GM19324 (cell line): ENCODE results near the gene OLFML3.

Experiments used
- ATAC-seq: cut with Tn5 transposase; IDR thresholded peaks from one replicate; pipeline ENCODE4 v1.9.1; 2021; ENCODE audit warnings: mild to moderate bottlenecking, moderate library complexity; ENCODE audit not compliant: unreplicated experiment, low FRiP score

Gene OLFML3, protein sequence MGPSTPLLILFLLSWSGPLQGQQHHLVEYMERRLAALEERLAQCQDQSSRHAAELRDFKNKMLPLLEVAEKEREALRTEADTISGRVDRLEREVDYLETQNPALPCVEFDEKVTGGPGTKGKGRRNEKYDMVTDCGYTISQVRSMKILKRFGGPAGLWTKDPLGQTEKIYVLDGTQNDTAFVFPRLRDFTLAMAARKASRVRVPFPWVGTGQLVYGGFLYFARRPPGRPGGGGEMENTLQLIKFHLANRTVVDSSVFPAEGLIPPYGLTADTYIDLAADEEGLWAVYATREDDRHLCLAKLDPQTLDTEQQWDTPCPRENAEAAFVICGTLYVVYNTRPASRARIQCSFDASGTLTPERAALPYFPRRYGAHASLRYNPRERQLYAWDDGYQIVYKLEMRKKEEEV

DNA sequence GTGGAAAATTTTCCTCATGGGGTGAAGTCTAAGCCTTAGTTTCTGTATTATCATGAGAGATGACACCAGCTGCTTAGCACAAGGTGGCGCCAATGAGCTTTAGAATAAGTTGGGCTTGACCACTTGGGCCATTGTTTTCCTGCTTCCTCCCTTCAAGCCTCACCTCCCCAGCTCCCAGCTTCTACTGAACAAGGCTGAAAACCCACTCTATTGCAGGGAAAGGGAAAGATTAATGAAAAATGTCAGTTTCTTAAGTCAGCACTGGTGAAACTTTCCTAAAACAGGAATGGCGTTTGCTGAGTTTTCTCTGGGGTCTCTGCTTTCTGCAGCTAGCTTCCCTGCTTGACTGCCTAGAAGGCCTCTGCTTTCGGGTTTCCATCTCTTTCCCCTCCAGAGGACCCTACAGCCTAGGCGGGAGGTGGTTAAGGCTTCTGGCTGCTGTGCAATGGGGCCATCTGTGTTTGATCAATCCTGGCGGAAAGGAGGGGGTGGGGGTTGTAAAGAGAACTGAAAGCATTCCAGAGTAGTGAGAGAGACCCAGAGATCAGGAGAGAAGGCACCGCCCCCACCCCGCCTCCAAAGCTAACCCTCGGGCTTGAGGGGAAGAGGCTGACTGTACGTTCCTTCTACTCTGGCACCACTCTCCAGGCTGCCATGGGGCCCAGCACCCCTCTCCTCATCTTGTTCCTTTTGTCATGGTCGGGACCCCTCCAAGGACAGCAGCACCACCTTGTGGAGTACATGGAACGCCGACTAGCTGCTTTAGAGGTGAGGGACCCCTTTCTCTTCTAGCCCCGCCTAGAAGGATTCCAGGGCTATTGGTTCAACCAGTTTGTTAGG lies at the start of gene OLFML3:
Gene OLFML3, plus strand, starts transcription at position 612 of the 840 bp plus-strand sequence. Its CDS starts 43 bp downstream, at position 655.
- no peak for ATAC-seq

DNA sequence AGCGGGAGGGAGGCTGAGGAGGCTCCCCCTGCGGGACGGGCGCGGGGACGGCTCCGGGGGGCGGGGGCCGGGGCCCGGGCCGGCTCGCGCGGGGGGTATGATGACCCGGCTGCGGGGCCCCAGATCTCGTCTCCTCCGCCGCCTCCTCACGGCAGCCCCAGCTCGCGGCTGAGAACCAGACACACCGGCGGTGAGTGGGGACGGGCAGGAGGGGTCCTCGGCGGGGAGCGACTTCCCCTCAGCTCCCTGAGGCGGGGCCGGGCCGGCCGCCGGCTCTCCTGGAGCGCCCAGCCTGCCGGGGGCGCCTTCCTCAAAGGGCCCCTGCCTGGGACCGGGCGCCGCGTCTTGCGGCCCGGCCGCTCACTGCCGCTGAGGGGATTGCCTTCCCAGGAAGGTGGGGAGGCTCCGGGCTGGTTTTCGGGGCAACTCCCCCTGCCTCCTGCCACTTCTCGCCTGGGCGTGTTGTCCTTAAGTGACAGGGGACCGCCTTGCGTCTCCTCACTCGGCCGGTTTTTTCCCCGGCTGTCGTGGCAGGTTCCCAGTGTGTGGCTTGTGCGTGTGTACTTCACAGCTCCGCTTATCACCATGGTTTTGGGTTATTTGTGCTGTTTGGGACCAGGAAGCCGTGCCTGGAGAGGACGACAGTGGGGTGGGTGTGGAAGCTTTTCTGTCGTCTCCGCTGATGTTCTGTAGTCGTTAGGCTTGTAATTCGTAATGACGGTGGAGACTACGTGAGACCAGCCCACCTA lies 49.4 kb upstream of the OLFML3 start:
- peak; percentile 53 for ATAC-seq

DNA sequence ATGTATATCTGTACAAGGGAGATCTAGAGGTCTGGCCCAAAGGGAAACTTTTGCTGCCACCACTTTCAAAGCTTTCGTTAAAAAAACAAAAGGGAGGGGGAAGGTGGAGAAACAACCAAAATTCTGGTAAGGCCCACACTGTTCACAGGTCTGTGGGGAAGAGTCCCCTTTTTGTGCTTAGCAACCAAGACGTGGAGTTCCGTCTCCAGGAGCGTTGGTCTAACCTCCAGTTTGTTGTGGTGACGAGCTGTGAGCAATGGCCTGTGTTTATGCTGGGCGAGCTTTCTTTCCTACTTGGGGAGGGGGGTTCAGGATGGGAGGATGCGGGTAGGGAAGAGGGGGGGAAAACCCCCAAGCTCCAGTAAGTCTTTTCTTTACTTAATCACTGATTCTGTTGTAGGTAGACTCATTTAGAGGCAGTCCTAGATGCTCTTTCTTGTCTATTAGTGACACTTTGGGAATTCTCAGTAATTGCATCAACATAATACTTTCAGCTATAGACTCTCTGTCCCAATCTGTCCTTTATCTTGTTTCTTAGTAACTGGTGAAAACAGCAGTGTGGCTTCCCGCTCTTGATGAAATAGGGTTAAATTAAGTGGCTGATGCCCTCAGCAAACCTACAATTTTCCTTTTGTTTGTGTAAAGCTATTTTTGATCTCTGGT lies 48.6 kb upstream of the OLFML3 start:
- ATAC-seq, result peak; percentile 9

DNA sequence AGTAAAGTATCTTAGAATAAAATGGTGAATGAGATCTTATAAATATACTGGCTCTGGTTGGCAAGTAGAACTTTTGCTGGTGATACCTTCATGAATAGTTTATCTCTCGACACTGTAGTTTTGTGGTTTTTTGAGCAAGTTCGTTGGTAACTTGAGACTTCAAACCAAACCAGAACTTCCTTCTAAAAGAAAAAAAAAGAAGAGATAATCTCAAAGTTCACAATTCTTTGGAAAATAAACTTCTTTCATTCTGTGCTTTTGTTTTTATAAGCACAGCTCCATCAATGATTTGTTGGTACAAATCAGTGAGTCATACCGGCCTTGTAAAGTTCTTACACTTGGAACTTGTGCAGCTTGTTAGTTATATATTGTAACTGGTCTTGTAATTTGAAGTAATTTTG lies 47.8 kb upstream of the OLFML3 start:
- no peak for ATAC-seq

DNA sequence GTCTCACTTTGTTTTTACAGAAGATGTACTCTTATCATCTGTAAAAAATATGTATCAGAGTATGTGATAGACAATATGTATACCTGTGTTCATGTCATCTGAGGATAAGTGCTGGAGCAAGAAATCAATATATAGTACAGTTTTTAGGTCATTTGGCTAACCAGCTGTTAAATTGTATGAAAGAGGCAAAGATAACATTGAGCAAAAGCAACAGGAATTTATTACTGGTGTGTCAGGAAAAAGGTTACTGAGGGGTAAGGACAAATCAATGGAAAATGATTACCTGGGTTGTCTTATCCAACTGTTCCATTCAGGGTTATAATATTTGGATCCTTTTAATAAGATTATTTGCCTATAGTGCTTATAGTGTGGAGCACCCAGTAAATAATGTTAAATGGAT lies 45.3 kb upstream of the OLFML3 start:
- ATAC-seq, result no peak

DNA sequence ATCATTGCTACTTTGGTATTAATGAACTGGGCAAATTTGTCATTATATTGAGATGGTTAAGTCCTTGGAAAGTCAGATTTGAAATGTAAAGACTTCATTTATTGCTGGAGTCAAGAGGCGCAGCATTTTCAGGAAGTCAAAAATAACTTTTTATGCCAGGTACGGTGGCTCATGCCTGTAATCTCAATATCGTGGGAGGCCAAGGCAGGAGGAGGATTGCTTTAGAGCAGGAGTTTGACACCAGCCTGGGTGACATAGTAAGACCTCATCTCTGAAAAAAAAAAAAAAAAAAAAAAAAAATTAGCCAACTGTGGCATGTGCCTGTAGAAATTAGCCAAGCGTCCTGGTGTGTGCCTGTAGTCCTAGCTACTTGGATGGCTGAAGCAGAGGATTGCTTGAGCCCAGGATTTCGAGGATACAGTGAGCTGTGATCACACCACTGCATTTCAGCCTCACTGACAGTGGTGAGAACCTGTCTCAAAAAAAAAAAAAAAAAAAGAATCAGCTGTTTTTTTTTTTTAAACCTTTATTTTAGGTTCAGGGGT lies 44.7 kb upstream of the OLFML3 start:
- no peak for ATAC-seq

DNA sequence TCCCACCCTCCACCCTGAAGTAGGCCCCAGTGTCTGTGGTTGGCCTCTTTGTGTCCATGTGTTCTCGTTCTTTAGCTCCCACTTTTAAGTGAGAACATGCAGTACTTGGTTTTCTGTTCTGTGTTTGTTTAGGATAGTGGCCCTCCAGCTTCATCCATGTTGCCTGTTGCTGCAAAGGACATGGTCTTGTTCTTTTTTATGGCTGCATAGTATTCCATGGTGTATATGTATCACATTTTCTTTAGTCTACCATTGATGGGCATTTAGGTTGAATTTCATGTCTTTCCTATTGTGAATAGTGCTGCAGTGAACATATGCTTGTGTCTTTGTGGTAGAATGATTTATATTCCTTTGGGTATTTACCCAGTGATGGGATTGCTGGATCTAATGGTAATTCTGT lies 44.1 kb upstream of the OLFML3 start:
- ATAC-seq, result no peak

DNA sequence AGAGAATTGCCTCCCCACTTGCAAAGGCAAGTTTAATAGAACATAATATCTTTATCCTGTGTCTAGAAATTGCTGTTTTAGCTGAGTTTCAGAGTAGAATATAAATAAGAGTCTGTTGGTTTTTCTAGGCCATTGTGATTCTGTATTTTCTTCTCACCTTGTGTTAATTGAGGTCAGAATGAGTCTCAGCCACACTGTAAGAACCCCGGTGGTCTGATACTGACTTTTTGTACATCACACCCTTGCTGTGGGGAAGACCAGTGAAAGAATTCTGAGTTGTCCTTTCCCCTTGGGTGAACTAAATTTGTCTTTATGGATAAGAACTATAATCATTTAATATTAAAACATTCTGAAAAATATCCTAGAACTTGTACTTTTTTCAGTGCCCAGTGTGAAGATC lies 43.3 kb upstream of the OLFML3 start:
- ATAC-seq, result no peak

DNA sequence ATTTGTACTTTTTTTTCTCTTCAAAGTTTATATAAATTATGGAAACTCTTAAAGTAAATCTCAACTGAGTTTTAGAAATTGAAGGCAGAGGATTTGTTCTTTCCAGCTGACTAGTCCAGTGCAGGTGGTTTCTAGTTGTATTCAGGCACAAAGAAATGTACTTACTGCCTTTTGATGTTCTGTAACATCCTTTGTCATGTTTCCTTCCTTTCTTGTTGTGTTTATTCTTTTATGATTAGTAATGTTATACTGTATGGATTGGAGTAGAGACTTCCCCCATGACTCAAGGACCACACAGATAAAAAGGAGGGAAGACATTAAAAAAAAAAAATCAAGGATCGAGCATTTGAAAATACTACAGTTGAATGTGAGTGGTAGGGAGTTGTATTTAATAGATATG lies 42.1 kb upstream of the OLFML3 start:
- ATAC-seq, result no peak

DNA sequence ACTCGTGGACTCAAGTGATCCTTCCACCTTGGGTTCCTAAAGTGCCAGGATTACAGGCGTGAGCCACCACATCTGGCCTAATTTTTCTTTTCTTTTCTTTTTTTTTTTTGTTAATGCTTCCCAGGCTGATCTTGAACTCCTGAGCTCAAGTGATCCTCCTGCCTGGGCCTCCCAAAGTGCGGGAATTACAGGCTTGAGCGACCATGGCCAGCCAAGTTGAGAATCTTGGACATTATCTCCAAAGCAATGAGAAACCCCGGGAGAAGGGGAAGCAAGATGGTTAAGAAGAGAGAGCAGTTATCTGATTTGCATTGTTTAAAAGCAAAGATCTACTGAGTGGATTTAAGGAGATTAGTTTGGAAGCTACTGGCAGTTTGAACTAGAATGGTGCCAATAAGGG lies 41.1 kb upstream of the OLFML3 start:
- no peak for ATAC-seq

DNA sequence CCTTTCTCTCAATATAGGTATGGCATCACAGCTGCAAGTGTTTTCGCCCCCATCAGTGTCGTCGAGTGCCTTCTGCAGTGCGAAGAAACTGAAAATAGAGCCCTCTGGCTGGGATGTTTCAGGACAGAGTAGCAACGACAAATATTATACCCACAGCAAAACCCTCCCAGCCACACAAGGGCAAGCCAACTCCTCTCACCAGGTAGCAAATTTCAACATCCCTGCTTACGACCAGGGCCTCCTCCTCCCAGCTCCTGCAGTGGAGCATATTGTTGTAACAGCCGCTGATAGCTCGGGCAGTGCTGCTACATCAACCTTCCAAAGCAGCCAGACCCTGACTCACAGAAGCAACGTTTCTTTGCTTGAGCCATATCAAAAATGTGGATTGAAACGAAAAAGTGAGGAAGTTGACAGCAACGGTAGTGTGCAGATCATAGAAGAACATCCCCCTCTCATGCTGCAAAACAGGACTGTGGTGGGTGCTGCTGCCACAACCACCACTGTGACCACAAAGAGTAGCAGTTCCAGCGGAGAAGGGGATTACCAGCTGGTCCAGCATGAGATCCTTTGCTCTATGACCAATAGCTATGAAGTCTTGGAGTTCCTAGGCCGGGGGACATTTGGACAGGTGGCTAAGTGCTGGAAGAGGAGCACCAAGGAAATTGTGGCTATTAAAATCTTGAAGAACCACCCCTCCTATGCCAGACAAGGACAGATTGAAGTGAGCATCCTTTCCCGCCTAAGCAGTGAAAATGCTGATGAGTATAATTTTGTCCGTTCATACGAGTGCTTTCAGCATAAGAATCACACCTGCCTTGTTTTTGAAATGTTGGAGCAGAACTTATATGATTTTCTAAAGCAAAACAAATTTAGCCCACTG lies 38.7 kb upstream of the OLFML3 start:
- ATAC-seq, result no peak

DNA sequence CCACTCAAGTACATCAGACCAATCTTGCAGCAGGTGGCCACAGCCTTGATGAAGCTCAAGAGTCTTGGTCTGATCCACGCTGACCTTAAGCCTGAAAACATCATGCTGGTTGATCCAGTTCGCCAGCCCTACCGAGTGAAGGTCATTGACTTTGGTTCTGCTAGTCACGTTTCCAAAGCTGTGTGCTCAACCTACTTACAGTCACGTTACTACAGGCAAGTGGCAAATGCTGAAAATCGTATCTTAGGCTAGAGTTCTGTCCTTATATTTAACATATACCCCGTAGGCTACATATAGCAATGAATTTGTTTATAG lies 38.1 kb upstream of the OLFML3 start:
- no peak for ATAC-seq

DNA sequence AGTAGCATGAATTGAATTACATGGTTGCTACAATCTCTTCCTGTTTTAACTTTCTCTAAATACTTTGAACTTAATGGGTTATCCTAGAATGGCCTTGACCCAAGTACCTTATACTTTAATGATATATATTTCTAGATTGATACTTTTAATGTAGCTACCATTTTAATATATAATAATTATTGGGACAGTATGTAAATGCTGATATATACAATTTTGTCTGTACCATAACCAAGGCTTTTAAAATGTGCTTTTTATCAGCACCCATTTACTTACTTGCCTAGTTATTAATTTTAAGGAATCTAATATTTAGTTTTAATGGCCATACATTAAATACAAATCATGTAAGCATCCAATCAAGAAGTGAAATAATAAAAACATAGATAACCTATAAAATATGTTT lies 36.7 kb upstream of the OLFML3 start:
- ATAC-seq, result no peak

DNA sequence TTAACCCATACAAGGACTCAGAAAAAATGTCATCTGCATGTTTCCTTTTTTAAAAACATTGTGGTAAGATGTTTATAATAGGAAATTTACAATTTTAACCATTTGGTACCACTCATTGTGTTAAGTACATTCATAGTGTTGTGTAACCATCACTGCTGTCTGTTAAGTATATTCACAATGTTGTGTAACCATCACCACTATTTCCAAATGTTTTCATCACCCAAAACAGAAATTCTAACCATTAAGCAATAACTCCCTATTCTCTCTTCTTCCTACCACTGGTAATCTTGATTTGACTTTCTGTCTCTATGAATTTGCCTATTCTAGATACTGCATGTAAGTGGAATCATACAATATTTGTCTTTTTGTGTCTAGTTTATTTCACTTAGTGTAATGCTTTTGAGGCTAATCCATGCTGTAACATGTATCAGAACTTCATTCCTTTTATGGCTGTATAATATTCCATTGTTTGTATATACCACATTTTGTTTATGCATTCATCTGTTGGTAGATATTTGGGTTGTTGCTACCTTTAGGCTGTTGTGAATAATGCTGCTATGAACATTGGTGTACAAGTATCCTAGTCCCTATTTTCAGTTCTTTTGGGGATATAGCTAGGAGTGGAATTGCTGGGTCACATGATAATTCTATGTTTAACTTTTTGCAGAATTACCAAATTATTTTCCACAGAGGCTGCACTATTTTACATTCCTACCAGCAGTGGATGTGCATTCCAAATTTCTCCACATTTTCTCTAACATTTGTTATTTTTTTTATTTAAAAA lies 36.1 kb upstream of the OLFML3 start:
- ATAC-seq, result no peak

DNA sequence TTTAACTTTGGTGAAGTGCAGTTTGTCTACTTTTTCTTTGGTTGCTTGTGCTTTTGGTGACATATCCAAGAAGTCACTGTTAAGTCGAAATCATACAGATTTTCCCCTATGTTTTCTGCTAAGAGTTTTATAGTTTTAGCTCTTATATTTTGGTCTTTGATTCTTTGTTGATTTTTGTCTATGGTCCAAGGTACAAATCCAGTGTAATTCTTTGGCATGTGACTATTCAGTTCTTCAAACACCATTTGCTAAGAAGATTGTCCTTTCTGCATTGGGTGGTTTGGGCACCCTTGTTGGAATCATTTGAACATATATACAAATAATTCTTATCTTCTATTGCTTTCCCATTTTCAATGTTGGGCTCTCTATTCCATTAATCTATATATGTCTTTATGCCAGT lies 33.9 kb upstream of the OLFML3 start:
- no peak for ATAC-seq

DNA sequence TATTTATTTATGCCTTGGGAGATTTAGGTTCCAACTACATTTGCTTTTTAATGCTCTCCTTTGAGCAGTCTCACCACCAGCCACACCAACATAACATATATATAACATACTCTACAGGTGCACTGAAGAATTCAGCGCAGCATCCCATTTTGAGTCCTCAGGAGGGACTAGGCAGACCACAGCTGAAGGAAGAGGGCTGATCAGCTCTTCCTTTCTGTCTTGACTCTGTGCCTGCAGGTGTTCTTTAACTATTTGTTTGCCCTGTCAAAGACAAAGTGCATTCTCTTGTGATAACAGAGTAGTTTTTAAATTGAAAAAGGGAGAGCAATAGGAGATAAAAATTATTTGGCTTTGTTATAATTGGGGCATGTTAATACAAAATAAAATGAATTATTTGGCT lies 33.2 kb upstream of the OLFML3 start:
- ATAC-seq, result no peak

DNA sequence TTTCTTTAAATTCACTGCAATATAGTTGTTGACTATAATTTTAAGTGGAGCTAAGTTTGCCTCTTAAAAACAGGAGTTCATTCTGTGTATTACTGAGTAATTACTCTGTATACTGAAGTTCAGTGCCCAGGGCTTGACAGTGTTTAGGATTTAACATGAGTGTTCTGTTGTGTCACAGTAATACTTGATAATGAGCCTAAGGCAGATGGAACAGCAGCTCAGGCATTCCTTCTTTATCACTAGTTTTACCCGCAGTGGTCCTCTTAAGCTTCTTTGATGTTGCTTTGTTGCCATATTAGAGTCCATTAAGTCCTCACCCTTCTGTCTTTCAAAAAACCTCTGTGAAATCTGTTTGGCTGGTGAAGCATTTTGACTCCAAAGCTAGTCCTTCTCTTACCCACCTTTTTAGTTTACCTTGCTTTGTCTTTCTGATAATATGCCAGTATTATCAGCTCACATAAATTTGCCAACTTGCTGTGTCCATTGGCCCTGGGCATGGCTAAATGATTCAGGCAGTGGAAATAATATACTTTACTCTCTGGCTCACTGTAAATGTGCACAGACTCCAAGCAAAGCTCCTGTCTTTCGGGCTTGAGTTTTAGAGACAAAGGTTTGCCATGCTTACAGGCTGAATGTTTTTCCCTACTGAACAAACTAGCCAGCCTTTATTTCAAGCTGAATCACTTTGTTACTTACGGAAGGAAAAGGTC lies 32.4 kb upstream of the OLFML3 start:
- no peak for ATAC-seq
